ENCODE data around the gene ALDH18A1. TPM values are rescaled to one million over a fixed set of nuclear protein-coding genes. Genes with fewer than 3 reads are reported as not detected.

The ALDH18A1 gene
- total RNA-seq, 3 donors from 2014 or later (not counting 1 experiment from before 2014, with no cell fraction given), result 20.7 to 33.4 (median 25.2) TPM

DNA sequence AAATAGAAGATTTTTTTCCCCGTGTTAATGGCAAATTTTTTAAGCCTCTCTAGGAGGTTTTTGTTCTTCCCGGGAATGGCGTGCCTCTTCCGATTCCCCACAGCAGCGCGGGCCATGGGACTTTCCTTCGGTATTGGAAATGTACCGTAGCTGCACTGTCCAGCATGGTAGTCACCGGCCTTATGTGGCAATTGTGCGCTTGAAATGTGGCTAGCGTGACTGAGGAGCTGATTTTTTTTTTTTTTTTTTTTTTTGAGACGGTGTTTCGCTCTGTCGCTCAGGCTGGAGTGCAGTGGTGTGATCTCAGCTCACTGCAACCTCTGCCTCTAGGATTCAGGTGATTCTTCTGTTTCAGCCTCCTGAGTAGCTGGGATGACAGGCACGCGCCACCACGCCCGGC is 38.2 kb upstream of the ALDH18A1 start:
- Mint-ChIP-seq H3K4me1 (peaks cover 35% of the 10 kb centered on the region in 2 donors), H3K27ac (peak overlapping the region; percentile 94 to 96), H3K36me3 (no peaks in the 10 kb centered on the region), H3K27me3 (ENCODE audit: low read depth in 2 of 2) (peaks cover 0 to 5% of the 10 kb centered on the region in 2 donors), H3K4me3 (peak overlapping the region; percentile 95), H3K9me3 (no peaks in the 10 kb centered on the region)
- Histone ChIP-seq H3K36me3 (ENCODE audit: control insufficient read depth, insufficient read depth, low read length) (peaks cover 16% of the 10 kb centered on the region), H3K27ac (ENCODE audit: low read length) (peak overlapping the region; percentile 51), H3K27me3 (ENCODE audit: control insufficient read depth, insufficient read depth, low read length) (no peaks in the 10 kb centered on the region), H3K4me3 (ENCODE audit: low read length) (no peak overlapping the region), H3K9me3 (ENCODE audit: control insufficient read depth, insufficient read depth, low read length) (no peaks in the 10 kb centered on the region), H3K4me1 (ENCODE audit: control insufficient read depth, insufficient read depth, low read length) (peaks cover 15% of the 10 kb centered on the region)
- WGBS (ENCODE audit: insufficient coverage), result 93% methylated on average over 18 of the region's 18 CpGs
- ATAC-seq (no peak), DNase-seq (peak in 1 of 2 donors; percentile 15)
- TF ChIP-seq, protein P1, sequence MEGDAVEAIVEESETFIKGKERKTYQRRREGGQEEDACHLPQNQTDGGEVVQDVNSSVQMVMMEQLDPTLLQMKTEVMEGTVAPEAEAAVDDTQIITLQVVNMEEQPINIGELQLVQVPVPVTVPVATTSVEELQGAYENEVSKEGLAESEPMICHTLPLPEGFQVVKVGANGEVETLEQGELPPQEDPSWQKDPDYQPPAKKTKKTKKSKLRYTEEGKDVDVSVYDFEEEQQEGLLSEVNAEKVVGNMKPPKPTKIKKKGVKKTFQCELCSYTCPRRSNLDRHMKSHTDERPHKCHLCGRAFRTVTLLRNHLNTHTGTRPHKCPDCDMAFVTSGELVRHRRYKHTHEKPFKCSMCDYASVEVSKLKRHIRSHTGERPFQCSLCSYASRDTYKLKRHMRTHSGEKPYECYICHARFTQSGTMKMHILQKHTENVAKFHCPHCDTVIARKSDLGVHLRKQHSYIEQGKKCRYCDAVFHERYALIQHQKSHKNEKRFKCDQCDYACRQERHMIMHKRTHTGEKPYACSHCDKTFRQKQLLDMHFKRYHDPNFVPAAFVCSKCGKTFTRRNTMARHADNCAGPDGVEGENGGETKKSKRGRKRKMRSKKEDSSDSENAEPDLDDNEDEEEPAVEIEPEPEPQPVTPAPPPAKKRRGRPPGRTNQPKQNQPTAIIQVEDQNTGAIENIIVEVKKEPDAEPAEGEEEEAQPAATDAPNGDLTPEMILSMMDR (IDR thresholded peaks at IDR 0.05), result no peak
- intact Hi-C loops (cut with micrococcal nuclease), result loop anchor here (1.0 to 5.0 kb wide), 6 partner anchors 38 to 436 kb away; partner anchors contain the start of genes ALDH18A1, CCNJ and ZNF518A

DNA sequence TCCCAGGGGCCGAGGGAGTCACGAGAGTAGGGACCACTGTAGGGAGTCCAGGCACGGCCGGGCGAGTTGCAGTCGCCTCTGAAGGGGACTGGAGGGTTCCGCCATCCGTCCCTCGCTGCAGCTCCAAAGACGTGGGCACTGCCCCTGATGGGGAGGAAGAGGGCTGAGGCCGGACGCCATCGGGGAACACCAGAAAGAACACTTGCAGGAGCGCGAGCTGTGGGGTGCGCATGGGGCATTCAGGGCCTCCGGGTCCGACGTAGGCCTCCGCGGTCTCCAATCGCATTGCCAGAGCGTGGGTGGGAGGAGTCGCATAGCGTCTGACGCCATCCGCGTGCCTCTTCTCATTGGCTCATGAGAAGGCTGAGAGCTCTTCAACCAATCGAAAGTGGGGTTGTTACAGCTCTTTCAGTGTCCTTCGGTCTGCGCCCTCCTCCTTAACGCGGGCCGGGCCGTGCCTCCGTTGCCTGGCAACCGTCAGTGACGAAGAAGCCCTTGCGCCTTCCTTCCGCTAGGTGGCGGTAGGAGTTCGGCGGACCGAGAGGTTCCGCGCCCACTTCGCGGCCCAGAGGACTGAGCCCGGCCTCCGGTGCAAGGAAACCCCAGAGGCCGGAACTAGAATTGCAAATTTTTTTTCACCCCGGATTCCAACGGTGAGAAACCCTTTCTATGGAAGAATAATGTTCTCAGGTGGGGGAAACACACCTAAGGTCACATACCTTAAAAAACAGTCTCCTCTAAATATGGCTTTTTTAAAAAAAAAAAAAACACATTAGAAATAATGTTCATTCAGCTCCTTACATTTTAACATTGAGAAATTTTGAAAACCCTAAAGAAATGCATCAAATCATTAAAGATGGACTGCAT is 37.4 kb upstream of the ALDH18A1 start, which contains the start of gene TCTN3:
Gene TCTN3 (minus strand): TSS at position 260 of the 867 bp plus-strand sequence. CDS start 28 bp downstream, at position 232.
- ATAC-seq, result peak; percentile 95 to 99 (median 95)
- Histone ChIP-seq H3K4me3 (ENCODE audit: low read length) (peak within 1 kb of the TSS; percentile 89), H3K27ac (ENCODE audit: low read length) (peak within 1 kb of the TSS; percentile 90)

DNA sequence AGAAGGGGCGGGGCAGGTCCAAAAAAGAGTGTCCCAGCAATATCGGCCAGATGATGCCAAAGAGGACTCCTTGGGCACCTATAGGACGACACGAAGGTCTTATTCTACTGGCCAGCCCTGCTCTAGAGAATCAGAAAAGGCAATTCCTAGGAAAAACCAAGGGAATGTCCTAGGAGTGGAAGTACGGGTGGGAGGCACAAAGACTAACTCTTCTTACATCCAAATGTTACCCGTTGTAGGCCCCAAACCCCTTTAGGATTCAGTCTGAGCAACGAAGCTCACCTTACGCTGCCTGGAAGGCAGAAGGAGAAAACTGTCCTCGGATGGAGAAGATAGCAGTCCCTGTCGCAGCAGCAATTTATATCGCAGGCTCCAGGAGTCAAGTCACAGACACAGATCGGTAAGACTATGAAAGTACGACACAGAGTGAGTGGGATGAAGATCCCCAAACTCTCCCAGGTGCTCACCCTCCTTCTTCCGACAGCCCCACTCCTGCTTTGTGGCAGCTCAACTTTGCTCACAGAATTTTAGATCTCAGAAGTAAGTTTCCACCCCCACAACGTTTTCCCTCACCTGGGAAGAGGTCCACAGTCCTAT is 36.7 kb upstream of the ALDH18A1 start:
- intact Hi-C loops (cut with micrococcal nuclease), result loop anchor here (5.0 kb wide), 1 partner anchor 349 kb away; the partner anchor contains the start of gene CCNJ
- peak overlapping the region; percentile 89 for H3K4me3 ChIP-seq (ENCODE audit: low read length)
- no peaks in the 10 kb centered on the region for H3K9me3 ChIP-seq (ENCODE audit: control insufficient read depth, insufficient read depth, low read length)
- peak overlapping the region; percentile 95 for H3K4me3 Mint-ChIP-seq
- H3K4me1 ChIP-seq (ENCODE audit: control insufficient read depth, insufficient read depth, low read length), result peaks cover 15% of the 10 kb centered on the region
- no peak for DNase-seq
- H3K27me3 ChIP-seq (ENCODE audit: control insufficient read depth, insufficient read depth, low read length), result no peaks in the 10 kb centered on the region
- 23% methylated on average over 15 of the region's 15 CpGs for WGBS (ENCODE audit: insufficient coverage)
- no peaks in the 10 kb centered on the region for H3K9me3 Mint-ChIP-seq
- H3K27me3 Mint-ChIP-seq (ENCODE audit: low read depth in 2 of 2), result no peaks in the 10 kb centered on the region
- no peaks in the 10 kb centered on the region for H3K36me3 Mint-ChIP-seq
- peak overlapping the region; percentile 90 for H3K27ac ChIP-seq (ENCODE audit: low read length)
- H3K36me3 ChIP-seq (ENCODE audit: control insufficient read depth, insufficient read depth, low read length), result peaks cover 21% of the 10 kb centered on the region
- TF ChIP-seq, protein P1 (IDR thresholded peaks at IDR 0.05), result no peak
- ATAC-seq, result no peak
- peaks cover 40% of the 10 kb centered on the region in 2 donors for H3K4me1 Mint-ChIP-seq
- peak overlapping the region; percentile 94 to 96 for H3K27ac Mint-ChIP-seq

More for the DNA sequence above, 37.4 kb upstream of the ALDH18A1 start, which contains the start of gene TCTN3:
- Mint-ChIP-seq H3K9me3 (no peaks in the 10 kb centered on the region), H3K27ac (peak within 1 kb of the TSS; percentile 94 to 96), H3K4me1 (peaks cover 35% of the 10 kb centered on the region in 2 donors), H3K4me3 (peak within 1 kb of the TSS; percentile 95), H3K36me3 (no peaks in the 10 kb centered on the region), H3K27me3 (ENCODE audit: low read depth in 2 of 2) (peaks cover 0 to 2% of the 10 kb centered on the region in 2 donors)
- peak; percentile 91 to 100 for DNase-seq
- under 1% methylated on average over 49 of the region's 53 CpGs for WGBS (ENCODE audit: insufficient coverage)
- intact Hi-C loops (cut with micrococcal nuclease), result loop anchor here (1.0 to 5.0 kb wide), 6 partner anchors 37 to 436 kb away; partner anchors contain the start of genes ALDH18A1, CCNJ and ZNF518A
- H3K36me3 ChIP-seq (ENCODE audit: control insufficient read depth, insufficient read depth, low read length), result peaks cover 17% of the 10 kb centered on the region
- TF ChIP-seq, protein P1 (IDR thresholded peaks at IDR 0.05), result peak; percentile 98
- H3K4me1 ChIP-seq (ENCODE audit: control insufficient read depth, insufficient read depth, low read length), result peaks cover 15% of the 10 kb centered on the region
- no peaks in the 10 kb centered on the region for H3K27me3 ChIP-seq (ENCODE audit: control insufficient read depth, insufficient read depth, low read length)
- H3K9me3 ChIP-seq (ENCODE audit: control insufficient read depth, insufficient read depth, low read length), result no peaks in the 10 kb centered on the region
